HCT116 (cell line): ENCODE data around the gene APP.

Experiments
- CEBPB ChIP-seq: IDR thresholded peaks from 2 replicates; pipeline ENCODE4 v1.6.1; 2012; ENCODE audit warnings: low read depth
- CTCF ChIP-seq, 3 experiments: fragments of 200-600 bp in 1 of 3; sonication (generic) in 1 of 3; IDR thresholded peaks in 2 of 3; conservative IDR thresholded peaks in 1 of 3; 2 replicates each; pipeline ENCODE4 v1.5.1; 2012 to 2017; ENCODE audit warnings: low read depth in 2 of 3, low read length in 2 of 3, antibody characterized with exemption in 1 of 3, borderline replicate concordance in 1 of 3, control low read depth in 1 of 3, mild to moderate bottlenecking in 1 of 3, mixed read lengths in 1 of 3, mixed run types in 1 of 3, moderate library complexity in 1 of 3; ENCODE audit not compliant: insufficient read depth in 1 of 3
- EZH2phosphoT487 ChIP-seq: fragments of 200-600 bp; IDR thresholded peaks from 2 replicates; pipeline ENCODE4 v1.6.1; 2018; ENCODE audit warnings: antibody characterized with exemption, borderline replicate concordance
- FOSL1 ChIP-seq: IDR thresholded peaks from 2 replicates; pipeline ENCODE4 v1.6.1; 2012; ENCODE audit warnings: low read depth
- JUND ChIP-seq: IDR thresholded peaks from 2 replicates; pipeline ENCODE4 v1.6.1; 2012
- POLR2A ChIP-seq: IDR thresholded peaks from 2 replicates; pipeline ENCODE4 v1.7.0; 2011; ENCODE audit warnings: borderline replicate concordance; ENCODE audit not compliant: insufficient read depth, insufficient read length; ENCODE audit errors: extremely low read depth
- POLR2AphosphoS5 ChIP-seq: IDR thresholded peaks from 2 replicates; pipeline ENCODE4 v1.6.1; 2011; ENCODE audit warnings: mild to moderate bottlenecking, low read depth, low read length, moderate library complexity
- RAD21 ChIP-seq: IDR thresholded peaks from 2 replicates; pipeline ENCODE4 v1.6.1; 2012; ENCODE audit warnings: low read depth, mild to moderate bottlenecking
- REST ChIP-seq: IDR thresholded peaks from 2 replicates; pipeline ENCODE4 v1.6.1; 2012; ENCODE audit warnings: low read depth
- SP1 ChIP-seq: IDR thresholded peaks from 2 replicates; pipeline ENCODE4 v1.6.1; 2012; ENCODE audit warnings: low read depth
- ZBTB33 ChIP-seq: IDR thresholded peaks from 2 replicates; pipeline ENCODE4 v1.6.1; 2011; ENCODE audit warnings: mild to moderate bottlenecking, low read length, moderate library complexity; ENCODE audit not compliant: insufficient replicate concordance; ENCODE audit errors: extremely low read depth
- ZNF274 ChIP-seq: fragments of 200-500 bp; sonication (Bioruptor generic); IDR thresholded peaks from 2 replicates; pipeline ENCODE4 v1.6.1; 2014; ENCODE audit warnings: mild to moderate bottlenecking, low read depth, low read length, inconsistent platforms

- TF ChIP-seq POLR2AphosphoS5 (no peak), CTCF (IDR thresholded peaks at IDR 0.05 in 2 of 3, conservative IDR thresholded peaks at IDR 0.05 in 1 of 3; ENCODE audit: borderline replicate concordance in 1 of 3, insufficient read depth in 1 of 3, low read depth in 2 of 3, low read length in 2 of 3) (no peak), FOSL1 (no peak), JUND (no peak), ZNF274 (no peak), SP1 (no peak), POLR2A (no peak), ZBTB33 (no peak), EZH2phosphoT487 (no peak), RAD21 (no peak), CEBPB (no peak), REST (no peak)
Measured at GRCh38 chr21:25845729-25846256, 324.8 kb downstream of the APP start.
